NT2/D1 (cell line): ENCODE data around the gene ELOVL6.

ENCODE experiments used
- DNase-seq: peaks from one replicate; pipeline ENCODE4 v3.0.0-alpha.2; 2011; ENCODE audit warnings: low read depth, low spot score
- H3K27me3 ChIP-seq: 2 replicates; pipeline ENCODE4 v1.6.0; 2011; ENCODE audit warnings: mild to moderate bottlenecking; ENCODE audit not compliant: insufficient read length, insufficient read depth
- H3K36me3 ChIP-seq: 2 replicates; pipeline ENCODE4 v1.6.1; 2011; ENCODE audit warnings: mild to moderate bottlenecking, low read length, mixed read lengths; ENCODE audit not compliant: insufficient read depth, insufficient read length
- H3K4me1 ChIP-seq: 2 replicates; pipeline ENCODE4 v1.5.1; 2011; ENCODE audit not compliant: insufficient read depth, insufficient read length
- H3K4me3 ChIP-seq: 2 replicates; pipeline ENCODE4 v1.5.1; 2011; ENCODE audit warnings: low read depth; ENCODE audit not compliant: insufficient read length
- H3K9ac ChIP-seq: 2 replicates; pipeline ENCODE4 v1.6.0; 2011; ENCODE audit warnings: low read depth; ENCODE audit not compliant: insufficient read length
- H3K9me3 ChIP-seq: 2 replicates; pipeline ENCODE4 v1.5.1; 2011; ENCODE audit warnings: mild to moderate bottlenecking, low read length; ENCODE audit not compliant: insufficient read depth
- SUZ12 ChIP-seq: IDR thresholded peaks from 2 replicates; pipeline ENCODE4 v1.6.1; 2011; ENCODE audit not compliant: insufficient read length, insufficient read depth; ENCODE audit errors: extremely low read depth
- YY1 ChIP-seq: IDR thresholded peaks from 2 replicates; pipeline ENCODE4 v1.6.1; 2011; ENCODE audit not compliant: insufficient read length, insufficient read depth
- ZNF274 ChIP-seq: IDR thresholded peaks from 2 replicates; pipeline ENCODE4 v1.6.1; 2011; ENCODE audit warnings: mild to moderate bottlenecking, low read depth, low read length

ELOVL6 gene

GRCh38 chr4:110020139-110020538 is 178.3 kb downstream of the ELOVL6 start:
- no peaks in the 10 kb centered on the region for H3K27me3 ChIP-seq
- no peak overlapping the region for H3K9ac ChIP-seq
- no peaks in the 10 kb centered on the region for H3K4me1 ChIP-seq
- no peak overlapping the region for H3K4me3 ChIP-seq
- TF ChIP-seq YY1 = no peak
- TF ChIP-seq ZNF274 = no peak
- TF ChIP-seq SUZ12 = no peak
- no peak for DNase-seq
- no peaks in the 10 kb centered on the region for H3K9me3 ChIP-seq
- no peaks in the 10 kb centered on the region for H3K36me3 ChIP-seq

DNA sequence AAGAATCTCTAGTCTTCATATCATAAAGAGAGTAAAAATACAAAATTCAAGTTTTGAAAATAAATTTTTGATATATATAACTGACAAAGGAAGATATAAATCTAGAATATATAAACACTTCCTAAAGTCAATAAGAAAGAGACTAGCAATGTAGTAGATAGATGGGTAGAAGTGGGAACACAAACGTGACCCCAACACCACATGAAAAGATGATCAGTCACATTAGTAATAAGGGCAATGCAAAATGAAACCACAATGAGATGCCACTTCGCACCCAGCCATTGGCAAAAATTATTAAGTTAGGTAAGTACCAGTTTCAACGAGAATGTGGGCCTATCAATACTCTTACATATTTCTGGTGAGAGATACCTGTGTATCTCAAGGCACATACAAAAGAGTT is 179.3 kb downstream of the ELOVL6 start:
- Histone ChIP-seq H3K4me3 (no peak overlapping the region), H3K27me3 (no peaks in the 10 kb centered on the region), H3K9ac (no peak overlapping the region), H3K9me3 (no peaks in the 10 kb centered on the region), H3K4me1 (no peaks in the 10 kb centered on the region), H3K36me3 (no peaks in the 10 kb centered on the region)
- DNase-seq = no peak
- TF ChIP-seq SUZ12 (no peak), ZNF274 (no peak), YY1 (no peak)

DNA sequence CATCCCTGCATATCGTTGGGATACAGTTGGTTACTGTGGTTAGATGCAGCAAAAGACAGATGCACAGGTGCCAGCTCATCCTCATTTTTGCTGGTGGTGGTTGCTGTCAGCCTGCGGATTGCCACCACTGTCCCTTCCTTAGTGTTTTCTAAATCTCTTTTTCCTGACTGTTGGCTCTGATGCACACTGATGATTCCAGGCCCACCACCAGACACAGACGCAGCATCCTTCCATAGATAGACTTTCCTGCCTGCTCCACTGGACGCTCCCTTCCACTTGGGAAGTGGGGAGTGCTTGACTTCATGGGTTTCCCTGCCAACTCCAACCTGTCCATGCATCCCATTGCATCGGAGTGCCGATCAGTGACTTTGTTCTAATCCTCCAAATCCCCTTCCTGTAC is 184.2 kb downstream of the ELOVL6 start:
- Histone ChIP-seq H3K9ac (no peak overlapping the region), H3K4me3 (no peak overlapping the region), H3K4me1 (peaks cover 3% of the 10 kb centered on the region), H3K9me3 (no peaks in the 10 kb centered on the region), H3K36me3 (no peaks in the 10 kb centered on the region), H3K27me3 (no peaks in the 10 kb centered on the region)
- no peak for TF ChIP-seq YY1
- no peak for TF ChIP-seq ZNF274
- no peak for TF ChIP-seq SUZ12
- DNase-seq = no peak

GRCh38 chr4:110012917-110013316 is 185.5 kb downstream of the ELOVL6 start:
- no peak overlapping the region for H3K4me3 ChIP-seq

GRCh38 chr4:110010797-110011196 is 187.6 kb downstream of the ELOVL6 start:
- no peak overlapping the region for H3K9ac ChIP-seq
- H3K9me3 ChIP-seq = no peaks in the 10 kb centered on the region
- DNase-seq = no peak
- H3K27me3 ChIP-seq = no peaks in the 10 kb centered on the region
- H3K36me3 ChIP-seq = no peaks in the 10 kb centered on the region
- no peak for TF ChIP-seq YY1
- TF ChIP-seq SUZ12 = no peak
- no peak for TF ChIP-seq ZNF274
- H3K4me1 ChIP-seq = peaks cover 3% of the 10 kb centered on the region
- H3K4me3 ChIP-seq = no peak overlapping the region

More at GRCh38 chr4:110012917-110013316, 185.5 kb downstream of the ELOVL6 start:
- H3K9ac ChIP-seq = no peak overlapping the region
- peaks cover 3% of the 10 kb centered on the region for H3K4me1 ChIP-seq
- TF ChIP-seq SUZ12 (no peak), ZNF274 (no peak), YY1 (no peak)
- no peak for DNase-seq
- no peaks in the 10 kb centered on the region for H3K27me3 ChIP-seq
- H3K9me3 ChIP-seq = no peaks in the 10 kb centered on the region
- H3K36me3 ChIP-seq = no peaks in the 10 kb centered on the region

DNA sequence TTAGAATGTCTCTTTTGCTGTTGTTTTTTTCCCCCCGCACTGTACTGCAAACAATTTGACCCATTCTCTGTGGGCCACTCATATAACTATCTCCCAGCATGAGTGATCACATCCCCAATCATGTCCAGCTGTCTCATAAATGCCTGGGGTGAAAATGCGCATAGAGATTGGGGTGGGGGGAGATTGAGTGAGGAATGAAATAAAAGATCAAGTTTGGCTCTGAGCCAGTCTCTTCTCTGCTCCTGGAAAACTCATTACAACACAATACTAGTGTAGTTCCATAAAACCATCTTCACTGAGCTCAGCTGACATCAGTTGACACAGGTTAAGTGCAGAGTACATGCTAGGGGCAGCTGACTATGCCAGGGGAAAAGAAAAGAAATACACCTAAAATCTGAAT is 188.9 kb downstream of the ELOVL6 start:
- Histone ChIP-seq H3K9ac (no peak overlapping the region), H3K4me1 (peaks cover 3% of the 10 kb centered on the region), H3K27me3 (no peaks in the 10 kb centered on the region), H3K36me3 (no peaks in the 10 kb centered on the region), H3K9me3 (no peaks in the 10 kb centered on the region), H3K4me3 (no peak overlapping the region)
- DNase-seq = no peak
- no peak for TF ChIP-seq SUZ12
- no peak for TF ChIP-seq ZNF274
- no peak for TF ChIP-seq YY1

- H3K4me3 ChIP-seq = no peak overlapping the region
- H3K27me3 ChIP-seq = no peaks in the 10 kb centered on the region
- no peaks in the 10 kb centered on the region for H3K36me3 ChIP-seq
- no peak for DNase-seq
- TF ChIP-seq ZNF274 = no peak
- TF ChIP-seq YY1 = no peak
- TF ChIP-seq SUZ12 = no peak
- no peaks in the 10 kb centered on the region for H3K9me3 ChIP-seq
- H3K9ac ChIP-seq = no peak overlapping the region
- peaks cover 3% of the 10 kb centered on the region for H3K4me1 ChIP-seq
Measured at GRCh38 chr4:110008540-110008939, 189.9 kb downstream of the ELOVL6 start.
